Left hindlimb (tissue), 1 donor: ENCODE data around the gene RBFOX2.

Experiments used
- DNase-seq: peaks from one replicate; pipeline ENCODE4 v3.0.0-alpha.2; 2018

RBFOX2 gene

DNA sequence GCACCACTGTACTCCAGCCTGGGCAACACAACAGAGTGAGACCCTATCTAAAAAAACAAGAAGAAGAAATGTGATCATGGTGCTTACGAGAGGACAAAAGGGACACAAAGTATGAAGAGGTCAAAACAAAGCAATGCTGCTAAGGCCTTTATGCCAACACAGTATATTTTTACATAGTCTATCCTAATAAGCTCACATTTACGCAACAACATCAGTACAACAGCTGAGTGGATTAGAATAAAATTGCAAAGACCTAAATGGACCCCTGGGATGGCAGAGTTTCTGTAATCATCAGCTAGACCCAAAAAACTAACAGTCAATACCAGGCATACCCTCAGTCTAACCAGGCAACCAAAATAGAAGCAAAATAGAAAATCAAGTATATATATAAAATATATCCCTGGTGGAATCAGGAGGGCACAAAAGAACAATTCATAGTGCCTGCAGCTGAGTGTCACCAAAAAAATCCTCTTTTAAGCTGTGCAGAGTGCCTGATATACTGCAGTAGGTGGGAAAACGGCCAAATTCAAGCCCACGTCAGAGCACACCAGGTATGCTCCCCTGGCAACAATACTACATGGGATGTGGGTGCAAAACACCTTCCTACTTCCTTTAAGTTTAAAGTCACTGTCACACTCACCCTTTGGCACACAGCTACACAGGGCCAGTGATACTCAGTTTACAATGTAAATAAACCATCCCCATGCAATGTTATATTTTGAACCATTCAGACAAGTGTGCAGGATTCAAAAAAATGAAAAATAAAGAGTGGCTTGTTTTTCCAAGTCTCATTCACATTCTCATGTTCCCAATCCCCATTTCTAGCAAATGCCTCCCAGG is 57.8 kb downstream of the RBFOX2 start:
- no peak for DNase-seq

DNA sequence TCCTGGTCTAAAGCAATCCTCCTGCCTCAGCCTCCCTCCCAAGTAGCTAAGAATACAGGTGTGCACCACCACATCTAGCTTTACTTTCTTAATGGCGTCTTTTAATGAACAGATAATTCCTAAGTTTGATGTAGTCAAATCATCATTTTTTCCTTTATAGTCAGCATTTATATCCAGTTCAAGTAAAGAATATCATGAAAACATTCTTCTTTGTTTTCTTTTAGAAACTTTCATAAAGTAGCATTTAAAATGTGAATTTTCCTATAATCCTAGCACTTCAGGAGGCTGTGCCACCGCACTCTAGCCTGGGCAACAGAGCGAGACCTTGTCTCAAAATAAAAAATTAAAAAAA is 61.6 kb downstream of the RBFOX2 start:
- DNase-seq: no peak

DNA sequence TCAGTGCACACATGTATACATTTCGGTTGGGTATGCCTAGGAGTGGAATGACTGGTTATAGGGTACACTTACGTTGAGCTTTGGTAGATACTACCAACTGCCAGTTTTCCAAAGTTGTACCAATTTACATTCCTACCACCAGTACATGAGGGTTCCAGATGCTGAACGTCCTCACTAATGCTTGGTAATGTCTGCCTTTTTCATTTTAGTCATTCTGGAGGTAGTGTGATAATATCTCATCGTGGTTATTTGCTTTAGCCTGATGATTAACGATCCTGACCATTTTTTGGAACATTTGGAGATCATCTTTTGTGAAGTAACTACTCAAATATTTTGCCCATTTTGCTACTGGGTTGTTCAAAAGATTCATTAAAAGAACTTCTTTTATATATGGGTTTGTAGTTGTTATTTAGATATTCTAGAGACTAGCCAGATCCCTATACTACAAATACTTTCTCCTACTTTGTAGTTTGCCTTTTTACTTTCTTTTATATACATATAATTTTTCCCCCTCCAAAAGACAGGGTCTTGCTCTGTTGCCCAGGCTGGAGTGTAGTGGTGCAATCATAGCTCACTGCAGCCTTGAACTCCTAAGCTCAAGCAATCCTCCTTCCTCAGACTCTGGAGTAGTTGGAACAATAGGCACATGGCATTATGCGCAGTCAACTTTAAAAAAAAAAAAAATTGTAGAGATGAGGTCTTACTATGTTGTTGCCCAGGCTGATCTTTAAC is 62.1 kb downstream of the RBFOX2 start:
- no peak for DNase-seq

DNA sequence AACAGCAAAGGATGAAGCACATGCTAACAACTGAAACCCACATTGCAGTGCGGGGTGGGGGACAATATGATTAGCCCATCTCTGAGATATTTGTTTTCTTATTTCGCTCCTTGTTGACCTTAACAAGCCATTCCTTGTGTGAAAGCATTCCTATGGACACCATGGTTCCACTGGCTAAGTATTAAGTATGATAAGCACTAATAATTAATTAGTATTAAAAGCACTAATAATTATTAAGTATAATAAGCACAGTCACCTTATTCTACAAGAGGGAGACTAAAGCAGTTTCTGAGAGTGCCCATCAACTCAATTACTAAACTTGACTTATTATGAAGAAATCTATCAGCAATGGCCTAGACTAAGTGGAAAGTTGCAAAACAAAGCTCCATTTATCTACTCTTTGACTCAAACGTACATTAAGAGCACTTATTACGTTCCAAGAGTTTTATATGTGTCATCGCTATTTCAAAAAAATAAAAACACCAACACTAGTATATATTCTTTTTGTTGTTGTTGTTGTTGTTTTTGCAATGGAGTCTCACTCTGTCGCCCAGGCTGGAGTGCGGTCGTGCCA is 65.3 kb downstream of the RBFOX2 start:
- no peak for DNase-seq

DNA sequence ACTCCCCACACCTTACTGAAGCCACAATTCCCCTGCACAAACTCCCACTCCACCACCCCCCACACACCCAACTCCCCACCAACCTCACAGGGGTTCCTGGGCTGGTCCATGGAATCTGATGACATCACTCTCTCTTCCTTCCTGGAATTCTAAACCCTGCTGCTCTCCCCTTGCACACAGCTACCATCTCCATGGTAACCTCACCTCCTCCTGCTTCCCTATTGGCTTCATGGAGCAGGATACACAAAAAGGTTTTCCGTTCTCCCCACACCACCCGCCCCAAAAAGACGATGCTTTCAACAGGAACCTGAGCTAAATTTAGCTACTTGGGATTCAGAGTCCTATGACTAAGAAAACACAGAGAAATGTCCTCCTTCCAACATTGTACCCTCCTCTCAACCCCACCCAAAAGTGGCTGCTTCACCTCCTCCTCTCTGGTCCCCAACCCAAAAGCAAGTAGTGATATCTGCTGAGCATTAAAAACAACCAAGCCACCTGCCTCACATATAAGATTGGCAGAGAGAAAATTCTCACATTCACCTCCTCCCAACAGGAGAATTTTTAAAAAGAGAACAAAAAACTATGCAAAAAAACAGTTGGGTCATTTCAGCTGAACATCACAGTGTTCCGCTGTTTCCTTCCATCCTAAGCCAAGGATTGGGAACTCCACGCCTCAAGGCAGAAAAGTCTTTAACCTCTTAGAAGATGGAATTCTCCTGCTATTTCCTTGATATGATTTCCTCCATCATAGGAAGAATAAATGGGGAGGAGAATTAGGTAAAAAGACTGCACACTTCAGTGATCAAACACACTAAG is 66.9 kb downstream of the RBFOX2 start:
- DNase-seq: peak; percentile 85

DNA sequence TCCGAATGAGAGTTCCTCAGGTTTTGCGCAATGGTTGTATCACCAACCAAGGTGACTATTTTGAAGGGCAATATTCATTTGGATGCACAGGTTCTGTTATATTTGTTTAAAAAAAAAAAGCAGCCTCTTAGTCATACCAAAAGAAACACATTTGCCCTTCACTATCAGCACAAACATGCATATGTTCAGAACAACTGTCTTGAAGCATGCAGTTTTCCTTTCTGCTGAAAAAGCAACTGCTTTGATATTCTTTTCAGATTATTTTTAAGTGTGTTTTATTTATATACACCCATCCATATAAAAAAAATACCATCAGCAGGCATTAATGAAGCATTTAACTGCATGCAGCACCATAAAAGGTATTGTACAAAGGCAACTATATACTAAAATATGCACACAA is 67.8 kb downstream of the RBFOX2 start:
- no peak for DNase-seq

DNA sequence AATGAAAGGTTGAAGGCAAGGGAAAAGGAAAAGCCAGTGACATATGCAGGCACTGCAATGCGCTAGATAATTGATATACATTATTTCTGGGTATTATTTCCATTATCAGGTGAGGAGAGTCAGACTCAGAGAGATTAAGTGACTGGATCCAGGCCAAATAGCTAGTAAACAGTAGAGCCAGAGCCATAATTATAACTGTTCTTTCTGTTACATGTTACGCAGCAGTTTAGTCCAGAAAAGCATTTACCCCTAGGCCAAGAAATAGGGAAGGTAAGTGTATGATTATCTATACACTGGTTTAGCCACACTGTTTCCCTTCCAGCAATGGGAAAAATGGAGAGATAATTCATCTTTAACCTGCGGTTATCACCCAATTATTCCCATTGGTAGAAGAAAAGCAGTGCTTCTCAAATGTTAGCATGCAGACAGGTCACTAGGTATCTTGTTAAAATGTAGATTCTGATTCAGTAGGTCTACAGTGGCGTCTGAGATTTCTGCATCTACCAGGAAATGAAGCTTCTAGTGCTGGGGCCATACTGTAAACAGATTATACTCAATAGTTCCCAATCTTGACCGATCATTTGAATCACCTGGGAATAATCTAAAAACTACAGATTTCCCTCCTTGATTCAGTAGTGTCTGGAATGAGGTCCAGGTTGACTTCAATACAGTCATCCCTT is 69.4 kb downstream of the RBFOX2 start:
- DNase-seq: no peak

DNA sequence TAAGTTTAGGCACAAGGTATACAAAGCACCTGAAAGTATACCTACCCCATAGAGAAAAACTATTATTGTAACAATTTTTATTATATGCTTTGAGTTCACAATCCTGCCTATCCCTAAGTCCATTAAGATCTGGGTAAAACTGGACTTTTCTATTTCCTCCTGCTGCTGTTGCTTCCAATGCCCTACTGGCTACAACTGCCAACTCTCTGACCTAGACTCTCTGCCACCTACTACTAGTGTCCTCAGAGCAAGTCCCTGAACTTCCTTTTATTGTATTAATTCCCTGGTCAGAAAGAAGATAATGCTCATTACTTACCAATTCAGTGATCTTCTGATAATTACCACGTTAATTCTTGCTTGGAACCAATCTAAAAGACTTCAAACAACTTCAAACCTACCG is 70.3 kb downstream of the RBFOX2 start:
- DNase-seq: no peak

DNA sequence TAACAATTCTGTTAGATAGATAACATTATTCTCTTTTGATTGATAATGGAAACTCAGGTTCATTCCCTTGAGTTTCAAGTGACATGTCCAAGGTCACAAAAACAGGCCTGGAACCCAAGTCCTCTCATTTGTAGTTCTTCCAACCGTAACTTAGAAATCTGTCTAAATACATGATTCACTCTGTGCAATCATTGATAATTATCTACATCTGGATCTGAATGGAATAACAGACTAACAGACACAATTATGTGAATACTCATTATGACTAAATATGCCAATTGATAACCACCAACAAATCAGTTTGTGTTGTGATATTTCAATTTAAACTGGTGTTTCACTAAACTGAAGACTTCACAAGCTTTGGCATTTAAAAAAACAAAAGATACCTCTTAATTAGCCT is 71.0 kb downstream of the RBFOX2 start:
- DNase-seq: no peak

DNA sequence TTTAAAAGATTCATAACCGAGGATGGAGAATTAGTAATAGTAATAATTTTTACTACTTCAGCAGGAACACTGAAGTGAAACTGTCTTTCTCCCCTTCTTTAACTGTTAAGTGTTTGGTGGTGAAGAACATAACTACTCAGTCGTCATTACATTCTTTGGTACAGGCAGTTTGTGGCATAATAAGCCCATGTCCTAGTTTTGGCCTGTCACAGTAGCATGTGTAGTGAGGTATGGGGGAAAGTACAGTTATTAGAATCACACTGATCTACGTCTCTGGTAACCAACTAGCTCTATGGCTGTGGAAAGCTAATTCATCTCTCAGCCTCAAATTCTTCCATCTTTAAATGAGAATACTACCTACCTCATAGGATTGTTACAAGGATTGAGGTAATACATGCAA is 71.8 kb downstream of the RBFOX2 start:
- no peak for DNase-seq

DNA sequence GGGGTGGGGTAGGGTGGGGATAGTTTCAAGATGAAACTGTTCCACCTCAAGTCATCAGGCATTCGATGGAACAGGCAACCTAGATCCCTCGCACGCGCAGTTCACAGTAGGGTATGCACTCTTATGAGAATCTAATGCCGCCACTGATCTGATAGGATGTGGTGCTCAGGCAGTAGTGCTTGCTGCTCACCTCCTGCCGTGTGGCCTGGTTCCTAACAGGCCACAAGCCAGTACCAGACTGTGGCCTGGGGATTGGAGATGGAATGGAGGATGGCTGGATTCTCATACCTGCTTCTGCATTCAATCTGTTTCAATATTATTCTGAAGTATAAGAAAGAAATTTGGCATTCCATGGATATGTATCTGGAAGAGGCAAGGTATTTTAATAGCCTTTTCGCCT is 73.1 kb downstream of the RBFOX2 start:
- DNase-seq: no peak

DNA sequence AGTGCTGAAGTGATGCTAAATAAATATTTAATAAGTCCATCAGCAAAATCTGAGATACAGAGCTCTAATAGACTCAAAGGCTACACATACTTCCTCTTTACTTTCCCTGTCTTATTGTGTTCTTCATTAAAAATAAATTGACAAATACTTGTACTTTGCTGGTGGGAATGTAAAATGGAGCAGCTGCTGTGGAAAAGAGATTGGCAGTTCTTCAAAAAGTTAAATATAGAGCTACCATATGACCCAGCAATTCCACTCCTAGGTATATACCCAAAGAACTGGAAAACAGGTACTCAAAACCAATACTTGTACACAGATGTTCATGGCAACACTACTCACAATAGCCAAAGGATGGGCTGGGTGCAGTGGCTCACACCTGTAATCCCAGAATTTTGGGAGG is 76.0 kb downstream of the RBFOX2 start:
- no peak for DNase-seq

DNA sequence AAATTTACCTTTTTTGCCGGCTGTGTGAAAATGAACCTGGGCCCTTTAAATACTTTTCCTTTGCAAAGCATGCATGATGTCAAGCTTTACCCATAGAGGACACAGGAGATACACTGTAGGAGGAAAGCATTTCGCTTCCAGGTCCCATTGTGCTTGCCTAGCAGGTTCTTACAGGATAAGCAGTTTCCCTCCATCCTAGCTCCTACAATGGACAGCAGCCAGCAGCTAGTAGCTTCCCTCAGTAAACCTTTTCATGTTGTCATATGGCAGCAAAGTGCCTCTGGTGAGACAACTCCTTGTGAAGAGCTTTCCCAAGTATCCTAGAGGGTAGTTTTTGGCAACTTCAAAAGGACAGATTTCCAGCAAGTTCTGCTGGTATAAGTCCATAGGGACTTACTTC is 78.4 kb downstream of the RBFOX2 start:
- DNase-seq: no peak

DNA sequence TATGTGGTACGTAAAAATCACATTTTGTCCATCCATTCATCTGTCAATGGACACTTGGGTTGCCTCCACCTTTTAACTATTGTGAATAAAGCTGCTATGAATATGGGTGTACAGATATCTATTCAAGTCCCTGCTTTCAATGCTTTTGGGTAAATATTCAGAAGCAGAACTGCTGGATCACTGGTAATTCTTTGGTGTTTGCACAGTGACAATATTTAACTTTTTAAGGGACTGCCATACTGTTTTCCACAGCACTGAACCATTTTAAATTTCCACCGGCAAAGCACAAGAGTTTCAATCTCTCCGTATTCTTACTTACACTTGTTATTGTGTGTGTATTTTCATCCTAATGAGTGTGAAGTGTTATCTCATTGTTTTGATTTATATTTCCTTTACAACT is 79.4 kb downstream of the RBFOX2 start:
- no peak for DNase-seq

DNA sequence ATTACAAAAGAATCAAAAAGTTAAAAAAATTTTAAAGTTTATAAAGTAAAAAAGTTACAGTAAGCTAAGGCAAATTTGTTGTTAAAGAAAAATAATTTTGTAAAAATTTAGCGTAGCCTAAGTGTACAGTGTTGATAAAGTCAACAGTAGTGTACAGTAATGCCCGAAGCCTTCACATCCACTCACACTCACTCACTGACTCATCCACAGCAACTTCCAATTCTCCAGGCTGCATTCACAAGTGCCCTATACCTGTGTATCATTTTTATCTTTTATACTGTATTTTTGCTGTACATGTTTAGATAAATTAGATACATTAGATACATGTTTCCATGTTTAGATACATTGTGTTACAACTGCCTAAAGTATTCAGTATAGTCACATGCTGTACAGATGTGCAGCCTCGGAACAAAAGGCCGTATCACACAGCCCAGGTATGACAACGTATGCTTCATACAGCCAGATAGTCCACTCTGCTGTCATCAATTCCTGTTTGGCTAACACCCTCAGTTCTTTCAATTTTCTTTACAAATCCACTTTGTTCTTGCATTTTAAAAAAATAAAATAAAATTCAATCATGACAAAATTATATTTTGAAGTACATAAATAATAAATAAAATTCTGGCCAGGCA is 80.7 kb downstream of the RBFOX2 start:
- DNase-seq: no peak

DNA sequence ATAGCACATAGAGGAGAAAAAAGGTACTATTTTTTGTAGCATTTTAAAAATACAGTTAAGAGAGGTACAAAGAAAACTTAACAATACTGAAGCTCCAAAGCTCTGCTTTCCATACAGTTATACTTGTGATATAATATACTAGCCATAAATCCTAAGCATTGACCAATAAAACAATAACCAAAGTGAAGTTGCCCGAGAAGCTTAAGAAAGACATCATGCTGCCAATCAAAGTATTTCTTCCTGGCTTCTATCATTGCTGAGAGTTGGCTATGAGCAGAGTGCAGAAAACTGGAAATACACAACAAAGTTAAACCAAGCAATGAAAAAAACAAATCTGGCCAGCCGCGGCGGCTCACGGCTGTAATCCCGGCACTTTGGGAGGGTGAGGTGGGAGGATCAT is 84.2 kb downstream of the RBFOX2 start:
- DNase-seq: no peak

DNA sequence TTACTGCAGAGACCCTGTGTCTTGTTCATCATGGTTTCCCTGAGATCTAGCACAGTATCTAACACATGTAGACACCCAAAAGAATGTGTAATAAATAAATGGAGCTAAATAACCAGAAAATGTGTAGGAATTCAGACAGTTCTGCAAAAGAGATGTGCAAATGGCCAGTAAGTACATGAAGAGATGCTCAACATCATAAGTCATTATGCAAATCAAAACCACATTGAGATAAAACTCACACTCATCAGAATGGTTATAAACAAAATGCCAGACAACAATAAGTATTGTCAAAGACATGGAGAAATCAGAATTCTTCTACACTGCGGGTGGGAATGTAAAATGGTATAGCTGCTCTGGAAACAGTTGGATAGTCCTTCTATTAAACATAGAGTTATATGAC is 88.5 kb downstream of the RBFOX2 start:
- no peak for DNase-seq

DNA sequence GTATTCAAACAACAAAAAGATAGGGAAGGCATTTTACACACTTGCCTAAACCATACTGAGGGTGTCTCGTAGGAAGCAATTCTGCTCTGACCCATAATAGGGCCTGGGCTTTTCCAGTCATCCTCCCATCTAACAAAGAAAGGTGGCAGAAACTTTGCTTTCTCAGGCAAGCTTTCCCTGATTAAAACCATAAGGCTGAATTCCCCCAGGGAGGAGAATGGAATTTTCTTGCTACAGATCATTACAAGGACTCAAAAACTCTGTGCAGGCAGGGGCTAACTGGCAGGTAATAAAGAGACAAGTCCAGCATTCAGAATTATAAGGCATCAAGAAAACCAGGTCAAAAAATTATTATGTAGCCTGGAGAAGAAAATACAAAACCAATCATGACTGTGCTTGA is 90.4 kb downstream of the RBFOX2 start:
- no peak for DNase-seq

DNA sequence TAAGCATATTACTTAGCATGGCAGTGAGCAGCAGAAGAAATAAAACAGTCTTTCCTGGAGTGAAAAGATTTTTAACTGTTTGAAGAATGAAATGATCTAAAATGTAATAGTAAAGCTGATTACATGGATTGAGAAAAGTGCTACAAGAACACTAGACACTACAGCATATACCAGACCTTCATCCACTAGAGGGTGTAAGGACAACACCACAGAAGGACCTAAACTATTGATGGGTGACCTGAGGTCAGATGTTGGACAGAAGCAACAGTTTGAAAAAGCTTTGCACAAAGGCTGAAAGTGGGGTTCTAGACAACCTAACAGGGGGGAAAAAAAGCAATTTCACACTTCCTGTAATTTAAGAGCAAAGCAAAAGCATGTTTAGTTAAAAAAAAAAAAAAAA is 97.7 kb downstream of the RBFOX2 start:
- DNase-seq: no peak

DNA sequence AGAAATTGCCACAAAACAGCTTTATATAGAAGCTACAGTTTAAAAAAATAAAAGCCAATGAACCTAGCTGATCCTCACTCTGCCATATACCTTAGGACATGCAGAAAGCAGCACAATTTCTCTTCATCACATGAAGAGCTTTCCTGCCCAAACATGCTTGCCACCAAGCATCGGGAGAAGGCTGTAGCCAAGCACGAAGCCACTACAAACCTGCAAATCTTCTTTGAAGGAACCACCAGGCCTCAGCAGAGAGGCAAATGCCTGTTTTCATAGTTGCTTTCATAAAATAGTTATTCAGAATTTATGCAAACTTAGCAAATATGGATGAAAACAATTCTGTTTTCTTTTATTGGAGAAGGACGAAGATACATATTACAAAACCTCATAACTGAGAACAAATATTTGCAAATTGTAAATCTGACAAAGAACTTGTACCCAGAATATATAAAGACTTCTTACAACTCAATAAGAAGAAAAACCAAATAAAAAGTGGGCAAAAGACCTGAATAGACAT is 100.3 kb downstream of the RBFOX2 start:
- no peak for DNase-seq

DNA sequence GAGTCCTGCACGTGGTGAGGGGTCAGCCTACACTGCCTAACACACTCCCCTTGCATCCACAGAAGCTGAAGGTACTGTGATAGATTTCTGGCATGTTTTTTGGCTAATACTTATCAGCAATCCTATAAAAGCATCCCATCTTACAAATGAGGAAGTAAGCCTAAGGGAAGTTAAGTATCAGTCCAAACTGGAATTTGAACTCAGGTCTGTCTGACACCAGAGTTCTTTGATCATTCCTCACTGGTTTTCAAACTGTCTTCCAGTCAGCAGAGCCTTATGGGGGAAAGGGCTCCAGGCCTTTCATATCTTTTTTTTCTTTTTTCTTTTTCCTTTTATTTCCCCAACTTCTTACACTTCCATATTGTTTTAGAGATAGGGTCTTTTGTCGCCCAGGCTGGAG is 105.6 kb downstream of the RBFOX2 start:
- no peak for DNase-seq

DNA sequence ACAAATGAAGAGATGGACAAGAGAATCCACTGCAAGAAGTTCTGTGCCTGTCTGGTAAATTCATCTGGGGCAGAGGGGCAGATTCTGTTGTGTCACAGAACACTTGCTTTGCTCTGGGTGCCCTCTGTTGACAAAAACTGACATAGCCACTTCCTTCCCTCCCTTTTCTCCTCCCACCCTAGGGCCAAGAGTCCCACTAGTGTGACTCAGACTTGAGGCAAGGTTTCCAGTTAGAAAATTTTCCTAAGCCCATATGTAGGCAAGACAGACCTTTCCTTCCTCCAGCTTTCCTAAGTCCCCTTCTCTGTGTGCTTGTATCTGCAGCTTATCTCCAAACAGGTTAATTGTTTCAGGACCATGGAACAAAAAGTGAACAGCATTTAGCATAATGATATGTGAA is 106.8 kb downstream of the RBFOX2 start:
- peak; percentile 77 for DNase-seq
